SH-SY5Y (cell line): ENCODE data around the gene MEOX1.

Experiments
- GATA2 ChIP-seq: IDR thresholded peaks from 2 replicates; pipeline ENCODE4 v1.6.1; 2011; ENCODE audit warnings: mild to moderate bottlenecking, low read depth, low read length
- GATA3 ChIP-seq: IDR thresholded peaks from 2 replicates; pipeline ENCODE4 v1.6.1; 2011; ENCODE audit warnings: low read depth, mild to moderate bottlenecking, low read length, moderate library complexity

- TF ChIP-seq GATA2 (no peak), GATA3 (no peak)
Measured at GRCh38 chr17:43659823-43660617, 1.7 kb downstream of the MEOX1 start.
